Stimulated activated CD4-positive, alpha-beta T cell treated with anti-CD3 and anti-CD28 coated beads, Interleukin-12 subunit alpha, Interleukin-12 subunit beta, amount 100 ng/mL, for 4 hours (primary cell): ENCODE results near the gene USP49.
"Not testable (repeated sequence)": the region's sequence is repeated elsewhere in the genome, so short reads cannot be mapped to it uniquely, and the experiment has no call there.

Experiments
- DNase-seq: peaks from one replicate; pipeline ENCODE4 v3.0.0-alpha.2; 2020

The USP49 gene

DNA sequence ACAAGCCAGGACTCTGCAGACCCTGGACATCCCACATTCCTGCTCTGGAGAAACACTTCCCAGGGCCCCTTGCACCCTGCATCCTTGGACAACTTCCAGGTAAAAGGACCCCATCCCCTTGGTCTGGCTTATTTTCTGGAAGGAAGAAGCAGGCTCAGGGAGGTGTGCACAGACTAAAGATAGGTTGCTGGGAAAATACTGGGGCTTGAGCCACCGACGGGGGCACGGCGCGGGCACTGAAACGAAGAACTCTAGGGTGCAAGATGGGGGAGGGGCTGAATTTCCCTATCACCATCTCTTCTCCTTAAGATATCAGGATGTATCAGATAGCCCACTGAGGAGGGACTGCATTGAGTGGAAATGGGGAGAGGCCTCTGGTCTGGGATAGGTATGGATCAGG lies 116.3 kb downstream of the USP49 start:
- DNase-seq, result no peak

DNA sequence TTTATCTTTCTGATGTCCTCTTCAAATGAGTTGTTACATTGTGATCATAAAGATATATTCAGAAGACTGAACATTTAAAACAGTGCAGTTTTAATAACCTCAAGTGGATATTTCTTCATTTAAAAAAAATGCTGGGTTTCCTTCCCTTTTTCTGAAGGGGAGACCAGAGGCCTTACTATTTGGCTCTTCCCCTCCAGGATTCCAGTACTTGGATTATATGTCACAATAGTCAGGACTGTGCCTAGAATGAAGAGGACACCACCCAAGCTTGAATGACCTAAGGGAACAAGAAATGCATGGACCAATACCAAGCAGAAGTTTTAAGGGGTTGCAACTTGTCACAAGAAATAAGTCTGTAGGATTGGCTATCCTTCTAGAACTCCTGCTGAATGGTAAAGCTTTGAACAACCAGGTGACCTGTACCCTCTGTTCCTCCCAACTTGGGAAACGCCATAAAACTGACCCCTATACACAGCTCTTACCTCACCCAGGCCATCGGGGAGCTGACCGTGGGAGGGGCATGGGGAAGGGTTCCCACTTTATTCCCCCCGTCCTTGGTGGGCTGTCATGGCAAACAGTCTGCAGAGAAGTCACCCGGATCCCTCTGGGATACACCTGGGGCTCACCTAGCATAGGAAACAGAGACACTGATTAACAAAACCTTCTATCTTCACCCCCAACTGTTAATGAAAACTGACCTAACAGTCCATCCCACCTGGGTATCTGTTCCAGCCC lies 117.5 kb downstream of the USP49 start:
- no peak for DNase-seq

DNA sequence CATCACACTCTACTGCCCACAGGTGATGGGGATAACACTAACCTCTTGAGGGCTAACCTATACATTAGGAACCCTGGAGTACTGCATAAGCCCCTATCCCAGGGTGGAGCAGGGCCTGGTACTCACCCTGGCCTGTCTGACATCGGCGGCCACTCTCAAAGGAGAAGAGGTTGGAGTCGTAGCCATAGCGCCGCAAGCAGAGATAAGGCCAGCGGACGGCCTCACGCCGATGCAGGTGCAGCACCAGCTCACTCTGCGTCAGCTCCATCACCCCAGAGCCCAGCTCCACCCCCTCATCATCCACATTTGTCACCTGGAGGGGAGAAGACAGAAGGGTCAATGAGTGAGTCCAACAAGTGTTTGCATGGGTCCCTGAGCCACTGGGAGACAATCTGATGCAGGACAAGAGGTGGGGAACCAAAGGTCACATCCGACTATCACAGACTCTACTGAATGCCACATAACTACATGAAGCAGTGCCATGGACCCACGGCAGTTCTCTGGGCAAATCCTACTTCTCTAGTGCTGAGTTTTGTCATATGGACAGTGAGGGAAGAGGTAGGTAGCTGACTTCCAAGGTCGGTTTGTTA lies 119.8 kb downstream of the USP49 start:
- no peak for DNase-seq

DNA sequence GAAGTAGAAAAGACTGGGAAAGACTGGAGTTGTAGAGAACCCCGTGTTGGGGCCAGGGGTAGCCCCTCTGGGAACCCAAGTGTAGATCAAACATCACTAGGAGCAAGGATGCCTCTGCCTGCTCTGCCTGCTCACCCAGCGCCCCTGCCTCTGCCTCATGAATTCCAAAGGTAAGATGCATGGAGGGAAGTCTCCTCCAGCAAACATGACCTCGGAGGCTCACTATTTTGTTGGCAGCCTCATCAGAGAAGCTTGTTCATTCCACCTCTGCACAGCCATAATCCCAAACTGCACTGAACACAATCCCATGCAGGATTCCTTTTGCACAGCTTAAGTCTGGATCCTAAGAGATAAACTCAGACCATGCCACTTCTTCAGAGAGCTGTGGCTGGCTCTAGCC lies 120.3 kb downstream of the USP49 start:
- no peak for DNase-seq

DNA sequence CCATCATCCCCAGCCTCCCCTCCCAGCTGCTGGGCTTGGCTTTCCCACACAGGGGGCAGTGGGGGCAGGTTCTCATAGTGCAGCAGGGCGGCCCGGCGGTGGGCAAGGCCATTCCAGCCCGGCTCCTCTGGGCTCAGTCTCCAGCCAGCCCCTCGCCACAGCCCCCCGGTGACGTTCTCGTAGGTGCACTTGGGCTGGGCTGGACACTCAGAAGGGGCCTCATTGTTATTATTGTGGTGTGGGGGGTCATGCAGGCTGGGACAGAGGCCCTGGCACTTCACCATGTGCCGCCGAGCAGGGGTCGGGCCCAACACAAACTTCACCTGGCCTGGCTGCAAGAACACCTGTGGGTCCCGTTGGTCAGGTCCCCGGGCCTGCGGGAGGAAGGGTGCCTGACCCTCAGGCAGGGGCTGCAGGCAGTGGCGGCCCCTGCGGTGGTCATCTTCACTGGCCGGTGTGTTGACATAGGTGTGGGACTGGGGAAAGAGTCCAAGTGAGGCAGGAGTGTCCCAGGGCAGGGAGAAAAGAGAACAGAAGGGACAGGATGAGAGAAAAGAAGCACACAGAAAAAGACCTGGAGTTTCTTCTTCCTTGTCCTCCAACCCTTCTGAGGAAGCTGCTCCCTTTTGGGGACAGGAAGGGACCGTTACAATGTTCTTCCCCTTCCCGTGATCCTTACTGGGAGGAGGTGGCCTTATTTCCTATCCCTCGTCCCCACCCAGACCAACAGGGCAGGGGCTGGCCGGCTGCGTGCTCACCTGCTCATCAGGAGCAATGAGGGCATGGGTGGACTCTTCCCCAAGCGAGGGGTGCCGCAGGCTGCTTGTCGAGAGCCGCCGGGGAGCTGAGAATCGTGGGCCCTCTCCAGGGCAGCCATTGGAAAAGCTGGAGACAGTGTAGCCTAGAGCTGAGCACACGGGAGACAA lies 123.9 kb downstream of the USP49 start:
- DNase-seq, result no peak

DNA sequence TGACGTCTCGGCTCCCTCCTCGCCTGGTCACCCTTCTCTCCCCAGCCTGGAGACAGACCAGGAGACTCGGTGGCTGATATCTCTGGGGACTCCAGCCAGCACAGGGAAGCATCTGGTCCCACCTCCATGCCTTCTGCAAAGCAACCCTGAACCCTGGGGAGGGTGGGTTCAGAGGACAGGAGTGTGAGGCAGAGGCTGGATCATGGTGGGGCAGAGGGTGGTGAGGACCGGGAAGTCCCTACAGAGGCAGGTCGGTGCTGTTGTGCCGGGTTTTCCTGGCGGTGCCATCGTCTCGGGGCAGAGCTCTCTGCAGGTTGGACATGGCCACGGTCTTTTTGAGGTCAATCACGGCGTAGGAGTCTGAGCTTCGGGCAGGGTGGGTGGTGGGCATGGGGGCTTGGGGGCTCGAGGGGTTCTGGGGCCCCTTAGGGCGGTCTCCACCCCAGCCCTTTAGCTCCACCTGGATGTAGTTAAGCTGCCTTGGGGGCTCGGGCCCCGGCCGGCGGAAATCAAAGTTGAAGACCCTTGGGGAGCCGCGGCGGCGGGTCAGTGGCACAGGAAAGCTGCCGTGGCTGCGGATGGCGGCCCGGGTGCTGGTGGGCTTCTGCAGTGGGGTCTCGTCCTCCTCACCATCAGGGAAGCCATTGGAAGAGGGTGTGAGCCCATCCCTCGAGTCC lies 124.7 kb downstream of the USP49 start:
- no peak for DNase-seq

DNA sequence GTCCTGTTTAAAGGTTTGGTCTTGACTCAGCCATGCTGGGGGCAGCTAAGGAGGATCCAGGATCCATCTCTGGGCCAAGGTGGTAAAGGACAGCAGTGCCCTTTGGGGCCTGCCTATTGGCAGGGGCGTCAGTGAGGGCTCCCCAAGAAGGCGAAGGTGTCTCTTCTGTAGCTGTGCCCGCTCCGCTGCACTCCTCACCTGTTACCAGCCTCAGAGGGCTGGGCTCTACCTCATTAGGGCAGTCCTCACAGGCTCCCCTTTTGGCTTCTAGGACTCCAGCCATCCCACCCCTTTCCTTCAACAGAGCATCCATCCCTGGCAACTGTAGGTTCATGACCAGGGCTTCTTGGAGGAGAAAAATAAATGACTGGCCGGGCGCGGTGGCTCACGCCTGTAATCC lies 125.8 kb downstream of the USP49 start:
- no peak for DNase-seq

DNA sequence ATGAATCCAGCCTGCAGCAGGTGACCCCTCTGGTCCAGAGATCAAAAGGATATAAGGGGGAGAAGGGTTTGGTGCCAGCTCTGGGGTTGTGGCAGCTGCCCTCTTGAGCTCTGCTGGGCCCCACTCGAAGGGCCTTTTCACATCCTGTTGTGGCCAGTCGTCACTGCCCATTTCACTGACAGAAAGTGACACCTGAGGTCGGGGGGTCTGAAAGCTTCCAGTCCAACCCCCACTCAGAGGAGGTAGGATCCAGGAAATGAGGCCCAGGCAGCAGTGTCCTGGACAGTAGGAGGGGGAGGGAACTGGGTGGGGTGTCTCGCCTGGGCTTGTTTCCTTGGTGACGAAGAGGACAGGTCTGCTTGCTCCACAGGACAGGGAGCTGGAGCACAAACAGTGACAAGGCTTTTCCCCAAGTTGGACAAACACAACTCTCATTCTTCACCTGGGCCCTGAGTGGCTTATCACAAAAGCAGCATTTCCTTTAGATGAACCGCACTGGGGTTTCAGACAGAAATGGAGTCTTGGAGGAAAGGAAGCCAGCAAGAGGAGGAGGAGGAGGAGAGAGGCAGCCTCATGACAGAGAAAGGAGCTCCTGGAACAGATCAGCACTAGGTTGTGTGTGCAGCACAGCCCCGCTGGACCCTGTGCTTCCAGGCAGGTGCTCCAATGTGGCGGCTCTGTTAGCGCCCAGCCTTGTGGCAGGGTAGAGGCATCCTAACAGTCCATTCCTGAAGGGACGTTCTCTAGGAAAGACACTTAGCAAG lies 126.4 kb downstream of the USP49 start:
- no peak for DNase-seq

DNA sequence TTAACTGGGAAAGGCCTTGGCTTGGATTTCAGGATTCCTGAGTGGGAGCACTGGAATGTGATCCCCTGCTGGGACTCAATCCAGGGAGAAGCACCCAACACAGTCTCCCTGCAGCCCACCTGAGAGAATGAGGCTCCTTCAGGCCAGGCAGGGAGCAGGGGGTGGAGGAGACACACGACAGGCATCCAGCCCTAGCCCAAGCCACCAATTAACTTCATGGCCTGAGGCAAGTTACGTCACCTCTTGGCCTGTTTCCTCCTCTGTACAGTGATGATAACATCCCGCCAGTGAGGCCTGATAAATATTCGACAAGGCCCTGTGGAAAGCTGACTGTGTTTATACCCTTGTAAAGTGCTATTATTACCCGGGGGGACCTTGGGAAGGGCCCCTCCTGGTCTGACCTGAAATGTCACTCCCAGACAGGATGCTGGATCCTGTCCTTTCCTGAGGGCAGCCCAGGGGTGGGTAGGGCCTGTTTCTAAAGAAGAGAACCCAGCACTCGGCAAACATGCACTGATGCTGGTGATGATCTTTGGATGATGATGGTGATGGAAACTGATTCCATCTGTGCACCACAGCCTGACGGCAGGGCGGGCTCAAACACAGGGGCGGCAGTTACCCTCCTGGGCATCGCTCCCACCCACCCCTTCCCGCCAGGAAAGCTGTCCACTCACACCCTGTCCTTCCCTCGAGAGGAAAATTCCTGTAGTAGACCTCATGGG lies 127.9 kb downstream of the USP49 start:
- DNase-seq, result no peak

DNA sequence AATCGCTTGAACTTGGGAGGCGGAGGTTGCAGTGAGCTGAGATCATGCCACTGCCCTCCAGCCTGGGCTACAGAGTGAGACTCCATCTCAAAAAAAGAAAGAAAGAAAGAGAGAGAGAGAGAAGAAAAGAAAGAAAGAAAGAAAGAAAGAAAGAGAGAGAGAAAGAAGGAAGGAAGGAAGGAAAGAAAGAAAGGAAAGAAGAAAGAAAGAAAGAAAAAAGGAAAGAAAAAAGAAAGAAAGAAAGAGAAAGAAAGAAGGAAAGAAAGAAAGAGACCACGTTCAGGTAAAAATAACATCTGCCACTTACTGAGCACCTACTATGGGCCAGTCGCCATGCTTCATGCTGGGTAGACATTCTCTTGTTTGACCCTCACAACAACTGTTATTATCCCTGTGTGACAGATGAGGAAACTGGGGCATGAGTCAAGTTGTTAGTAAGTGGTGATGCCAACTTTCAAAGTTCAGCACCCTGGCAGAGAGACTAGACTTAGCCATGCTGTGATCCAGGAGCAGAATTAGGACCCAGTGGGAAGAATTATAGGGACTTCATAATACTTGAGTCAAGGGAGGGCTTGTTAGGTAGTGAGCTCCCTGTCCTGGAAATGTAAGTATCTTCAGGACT lies 129.0 kb downstream of the USP49 start:
- DNase-seq, result not testable (repeated sequence)

DNA sequence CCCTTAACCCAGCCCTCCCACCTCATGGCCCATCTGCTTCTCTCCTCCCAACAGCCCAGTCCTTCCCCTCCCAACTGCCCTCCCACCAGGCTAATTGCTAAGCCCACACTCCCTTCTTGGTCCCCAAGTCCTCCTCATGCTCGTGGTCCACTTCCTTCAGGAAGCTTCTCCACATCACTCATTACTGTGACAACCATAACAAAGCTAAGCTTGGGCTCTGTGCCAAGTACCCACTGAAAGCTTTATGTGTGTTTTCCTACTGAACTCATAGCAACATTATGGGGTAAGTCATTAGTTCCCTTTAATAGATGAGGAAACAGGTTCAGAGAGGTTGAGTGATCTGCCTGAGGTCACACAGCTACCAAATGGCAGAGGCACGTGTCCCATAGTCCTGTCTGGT lies 131.7 kb downstream of the USP49 start:
- no peak for DNase-seq

DNA sequence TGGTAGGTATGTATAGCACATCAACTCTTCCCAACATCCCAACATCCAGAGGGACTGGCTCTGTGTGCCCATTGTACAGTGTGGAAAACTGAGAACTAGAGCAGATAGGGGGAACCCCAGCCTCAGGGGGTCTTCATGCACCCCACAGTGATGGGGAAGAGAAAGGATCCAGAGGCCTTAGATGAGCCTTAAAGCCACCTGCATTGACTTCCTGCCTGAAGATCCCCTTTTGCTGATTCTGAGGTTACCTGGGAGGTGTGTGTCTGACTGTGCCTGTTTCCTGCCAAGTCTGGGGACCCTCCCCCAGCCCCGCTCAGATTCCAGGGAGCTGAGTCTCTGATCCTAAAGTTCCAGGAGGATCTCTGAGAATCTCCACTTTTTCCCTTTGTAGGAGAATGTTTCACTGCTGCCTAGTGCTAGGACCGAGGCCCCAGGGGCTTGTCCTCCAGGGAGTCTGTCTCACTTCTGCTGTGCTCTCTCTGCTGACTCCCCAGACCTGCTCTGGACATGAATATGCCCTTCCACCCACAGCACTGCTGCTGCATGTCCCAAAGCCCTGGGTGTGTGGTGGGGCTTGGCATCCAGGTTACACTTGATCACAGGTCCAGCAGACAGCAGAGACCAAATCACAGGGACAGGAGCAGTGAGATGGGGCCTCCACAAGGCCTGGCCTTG lies 135.1 kb downstream of the USP49 start:
- DNase-seq, result no peak

DNA sequence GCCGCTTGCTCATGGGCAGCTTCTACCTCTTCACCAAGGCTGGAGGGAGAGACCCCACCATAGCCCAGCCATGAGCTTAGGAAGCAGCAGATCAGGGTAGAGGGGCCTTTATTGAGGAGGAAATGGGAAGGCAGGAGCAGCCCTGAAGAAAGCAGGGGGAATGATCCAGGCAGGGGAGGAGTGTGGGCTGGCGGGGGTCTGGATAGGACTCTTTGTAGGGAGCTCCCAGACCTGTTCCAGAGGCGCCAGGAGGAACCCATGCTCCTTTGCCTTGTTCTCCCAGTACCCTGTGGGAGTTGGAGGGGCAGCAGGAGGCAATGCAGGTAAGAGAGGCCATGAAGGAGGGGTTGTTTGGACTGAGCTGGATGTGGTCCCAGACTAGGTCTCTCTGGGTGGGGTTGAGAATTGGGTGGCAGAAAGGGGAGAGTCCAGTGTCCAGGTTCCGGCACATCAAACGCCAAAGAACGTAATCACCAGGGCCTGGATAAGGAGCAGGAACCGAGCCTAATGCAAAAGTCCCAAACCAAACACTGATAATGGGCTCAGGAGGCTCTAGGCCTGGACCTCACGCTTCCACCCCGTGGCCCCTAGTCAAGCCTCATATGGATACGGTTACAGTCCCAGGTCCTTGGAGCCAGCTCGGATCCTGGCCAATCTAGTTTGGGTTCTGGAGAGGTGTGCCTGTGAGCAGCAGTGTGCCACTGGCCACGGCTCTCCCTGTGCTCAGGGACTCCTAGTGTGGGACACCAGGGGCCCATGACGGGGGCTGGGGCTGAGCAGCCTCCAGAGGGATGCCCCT lies 135.9 kb downstream of the USP49 start:
- no peak for DNase-seq

DNA sequence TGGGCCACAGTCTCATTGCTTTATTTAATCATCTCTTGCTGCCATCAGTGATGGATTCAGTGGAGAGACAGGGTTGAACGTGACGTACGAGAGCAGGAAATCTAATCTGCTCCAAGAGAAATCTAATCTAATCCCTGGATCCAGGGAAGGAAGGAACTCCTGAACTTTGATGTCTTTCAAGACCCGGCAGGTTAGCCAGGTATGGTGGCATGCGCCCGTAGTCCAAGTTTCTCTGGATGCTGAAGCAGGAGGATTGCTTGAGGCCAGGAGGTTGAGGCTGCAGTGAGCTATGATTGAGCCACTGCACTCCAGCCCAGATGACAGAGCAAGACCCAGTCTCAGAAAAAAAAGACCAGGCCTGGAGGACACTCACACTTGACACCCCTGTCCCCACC lies 136.5 kb downstream of the USP49 start:
- no peak for DNase-seq

DNA sequence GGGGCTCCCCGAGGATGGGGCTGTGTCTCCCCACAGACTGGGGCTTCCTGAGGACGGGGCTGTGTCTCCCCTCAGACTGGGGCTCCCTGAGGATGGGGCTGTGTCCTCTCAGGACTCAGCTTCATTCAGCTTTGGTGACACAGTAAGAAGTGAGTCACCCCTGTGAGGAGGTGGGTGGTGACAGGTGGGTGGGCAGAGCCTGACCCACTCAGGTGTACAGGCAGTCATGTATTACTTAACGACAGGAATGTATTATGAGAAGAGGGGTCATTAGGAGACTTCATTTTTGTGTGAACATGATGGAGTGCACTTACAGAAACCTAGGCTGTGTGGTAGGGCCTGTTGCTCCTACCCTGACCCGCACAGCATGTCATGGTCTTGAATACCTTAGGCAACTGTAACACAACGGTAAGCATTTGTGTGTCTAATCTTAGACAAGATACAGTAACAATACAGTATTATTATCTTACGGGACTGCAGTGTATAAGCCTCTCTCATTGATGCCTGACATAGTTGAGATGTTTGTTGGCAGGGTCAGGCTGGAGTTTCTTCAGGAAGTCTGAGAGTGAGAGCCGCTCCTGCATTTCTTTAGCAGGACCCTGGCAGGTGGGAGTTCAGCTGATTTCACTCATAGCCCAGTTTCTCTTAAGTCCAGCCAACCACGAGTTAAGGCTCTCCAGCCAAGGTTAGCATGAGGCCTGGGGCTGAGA lies 137.1 kb downstream of the USP49 start:
- DNase-seq, result no peak

DNA sequence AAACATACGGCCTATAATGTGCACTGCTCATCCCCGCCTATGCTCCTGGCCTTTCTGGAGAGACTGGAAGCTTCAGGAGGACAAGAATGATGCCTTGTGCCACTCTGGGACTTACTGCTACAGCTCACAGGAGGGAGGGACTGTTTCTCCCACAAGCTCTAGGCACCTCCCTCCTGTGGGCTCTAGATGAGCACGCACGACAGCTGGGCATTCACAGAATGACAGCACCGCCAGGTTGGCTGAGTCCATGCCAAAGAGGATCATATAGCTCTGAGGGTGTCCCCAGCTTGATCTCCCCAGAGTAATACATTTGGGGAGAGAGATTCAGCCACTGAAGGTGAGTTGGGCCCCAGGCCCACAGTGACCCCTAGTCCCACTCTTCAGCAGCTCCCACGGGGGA lies 137.9 kb downstream of the USP49 start:
- no peak for DNase-seq

DNA sequence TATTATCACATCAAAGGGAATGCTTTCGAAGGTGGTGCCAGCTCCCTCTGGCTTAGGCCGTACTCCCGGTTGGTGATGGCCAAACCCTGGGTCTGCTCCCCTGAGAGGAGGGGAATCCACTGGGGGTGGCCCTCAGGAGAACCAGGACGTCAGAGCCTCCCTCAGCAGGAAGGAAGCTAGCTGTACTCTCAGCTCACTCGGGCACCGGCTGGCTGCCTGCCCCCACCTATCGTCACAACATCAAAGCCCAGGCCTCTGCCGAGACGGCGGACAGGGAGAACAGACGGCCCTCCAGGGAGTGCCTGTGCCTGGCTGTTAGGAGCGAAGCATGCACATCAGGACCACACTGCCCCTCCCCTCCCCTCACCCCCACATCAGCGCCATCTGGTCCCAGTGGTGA lies 138.8 kb downstream of the USP49 start:
- no peak for DNase-seq

DNA sequence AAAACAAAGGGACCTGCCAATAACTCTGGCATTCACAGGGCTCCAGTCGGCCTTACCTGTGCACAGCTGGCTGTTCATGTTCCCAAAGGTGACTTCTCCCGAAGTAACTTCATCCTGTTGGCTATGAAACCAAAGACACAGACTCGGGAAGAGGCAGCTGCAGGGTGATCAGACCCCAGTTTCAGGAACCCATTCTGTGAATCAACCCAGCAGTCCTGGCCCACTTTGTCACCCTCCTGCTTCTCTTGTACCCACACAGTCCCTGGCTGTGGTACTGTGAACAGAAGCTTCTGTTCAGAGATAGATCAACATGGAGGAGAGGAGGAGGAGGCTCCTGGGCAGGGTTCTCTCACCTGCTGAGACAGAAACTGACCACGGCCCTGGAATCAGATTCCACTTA lies 139.3 kb downstream of the USP49 start:
- no peak for DNase-seq

DNA sequence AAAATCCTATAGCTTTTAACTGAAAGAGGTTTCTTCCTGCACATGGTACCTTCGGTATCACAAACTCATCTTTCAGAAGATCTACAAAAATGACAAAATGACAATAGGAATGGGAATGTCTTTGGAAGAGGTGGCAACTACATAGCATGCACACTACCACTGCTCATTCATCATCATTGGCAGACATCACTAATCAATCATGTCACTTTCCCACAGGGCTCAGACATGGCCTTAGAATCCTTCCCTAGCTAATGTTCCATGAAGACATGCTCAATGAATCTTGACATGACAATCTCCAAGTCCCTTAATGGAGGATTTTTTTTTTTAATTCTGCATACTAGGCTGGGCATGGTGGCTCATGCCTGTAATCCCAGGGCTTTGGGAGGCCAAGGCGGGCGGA lies 144.8 kb downstream of the USP49 start:
- DNase-seq, result no peak
